Liver (tissue), 3 donors: ENCODE results near the gene PHC2.

Experiments used
- HNF4G ChIP-seq: IDR thresholded peaks from 2 replicates; pipeline ENCODE4 v1.6.1; 2016; ENCODE audit warnings: antibody characterized with exemption
- JUND ChIP-seq, 2 donors: IDR thresholded peaks; 2 replicates each; pipeline ENCODE4 v1.6.1; 2016; ENCODE audit warnings: antibody characterized with exemption in 2 of 2
- NR2F2 ChIP-seq: IDR thresholded peaks from 2 replicates; pipeline ENCODE4 v1.6.1; 2016; ENCODE audit warnings: antibody characterized with exemption
- RAD21 ChIP-seq, 2 donors: IDR thresholded peaks; 2 replicates each; pipeline ENCODE4 v1.6.1; 2016; ENCODE audit warnings: antibody characterized with exemption in 2 of 2, mild to moderate bottlenecking in 2 of 2
- RXRA ChIP-seq, 2 donors: IDR thresholded peaks; 2 replicates each; pipeline ENCODE4 v1.6.1; 2017 to 2018; ENCODE audit warnings: antibody characterized with exemption in 2 of 2, mild to moderate bottlenecking in 1 of 2
- SP1 ChIP-seq: IDR thresholded peaks from 2 replicates; pipeline ENCODE4 v1.6.1; 2018; ENCODE audit warnings: antibody characterized with exemption, mild to moderate bottlenecking
- TAF1 ChIP-seq: conservative IDR thresholded peaks from 2 replicates; pipeline ENCODE4 v1.6.1; 2016; ENCODE audit warnings: antibody characterized with exemption, mild to moderate bottlenecking
- YY1 ChIP-seq: IDR thresholded peaks from 2 replicates; pipeline ENCODE4 v1.6.1; 2016; ENCODE audit warnings: antibody characterized with exemption, mild to moderate bottlenecking
- TF ChIP-seq, protein P1 (sequence below): fragments of 150-350 bp; IDR thresholded peaks from 2 replicates; pipeline ENCODE4 v1.5.1; 2017; ENCODE audit warnings: improper control_type of control experiment, low read depth, low read length; ENCODE audit not compliant: missing input control
- TF ChIP-seq, protein P2 (sequence below): IDR thresholded peaks from 2 replicates; pipeline ENCODE4 v1.6.1; 2016; ENCODE audit warnings: antibody characterized with exemption, mild to moderate bottlenecking
- TF ChIP-seq, protein P3 (sequence below): IDR thresholded peaks from 2 replicates; pipeline ENCODE4 v1.6.1; 2016; ENCODE audit warnings: antibody characterized with exemption
- TF ChIP-seq, protein P4 (sequence below): IDR thresholded peaks from 2 replicates; pipeline ENCODE4 v1.6.1; 2016; ENCODE audit warnings: antibody characterized with exemption
- TF ChIP-seq, protein P5 (sequence below): IDR thresholded peaks from 2 replicates; pipeline ENCODE4 v1.6.1; 2016; ENCODE audit warnings: antibody characterized with exemption
- donor health status: healthy.
- donor health status: healthy.

DNA sequence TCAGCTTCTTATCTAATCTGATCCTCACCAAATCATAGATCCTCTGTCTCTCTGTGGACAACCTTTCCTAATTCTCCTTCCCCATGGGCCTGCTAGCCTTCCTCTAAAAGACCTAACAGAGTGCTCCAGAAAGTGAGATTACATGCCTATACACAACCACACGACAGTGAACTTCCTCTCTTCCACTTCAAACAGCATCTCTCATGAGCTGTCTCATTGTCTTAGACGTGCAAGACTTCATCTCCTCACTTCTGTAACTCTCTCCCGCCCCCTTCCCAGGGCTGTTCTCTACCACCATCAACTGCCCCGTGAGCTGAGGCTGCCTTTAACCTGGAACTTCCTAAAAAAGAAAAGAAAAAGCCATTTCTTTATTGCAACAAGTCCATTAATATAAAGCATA is 95.9 kb downstream of the PHC2 start:
- TF ChIP-seq, protein P1, sequence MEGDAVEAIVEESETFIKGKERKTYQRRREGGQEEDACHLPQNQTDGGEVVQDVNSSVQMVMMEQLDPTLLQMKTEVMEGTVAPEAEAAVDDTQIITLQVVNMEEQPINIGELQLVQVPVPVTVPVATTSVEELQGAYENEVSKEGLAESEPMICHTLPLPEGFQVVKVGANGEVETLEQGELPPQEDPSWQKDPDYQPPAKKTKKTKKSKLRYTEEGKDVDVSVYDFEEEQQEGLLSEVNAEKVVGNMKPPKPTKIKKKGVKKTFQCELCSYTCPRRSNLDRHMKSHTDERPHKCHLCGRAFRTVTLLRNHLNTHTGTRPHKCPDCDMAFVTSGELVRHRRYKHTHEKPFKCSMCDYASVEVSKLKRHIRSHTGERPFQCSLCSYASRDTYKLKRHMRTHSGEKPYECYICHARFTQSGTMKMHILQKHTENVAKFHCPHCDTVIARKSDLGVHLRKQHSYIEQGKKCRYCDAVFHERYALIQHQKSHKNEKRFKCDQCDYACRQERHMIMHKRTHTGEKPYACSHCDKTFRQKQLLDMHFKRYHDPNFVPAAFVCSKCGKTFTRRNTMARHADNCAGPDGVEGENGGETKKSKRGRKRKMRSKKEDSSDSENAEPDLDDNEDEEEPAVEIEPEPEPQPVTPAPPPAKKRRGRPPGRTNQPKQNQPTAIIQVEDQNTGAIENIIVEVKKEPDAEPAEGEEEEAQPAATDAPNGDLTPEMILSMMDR = no peak
- TF ChIP-seq, protein P2, sequence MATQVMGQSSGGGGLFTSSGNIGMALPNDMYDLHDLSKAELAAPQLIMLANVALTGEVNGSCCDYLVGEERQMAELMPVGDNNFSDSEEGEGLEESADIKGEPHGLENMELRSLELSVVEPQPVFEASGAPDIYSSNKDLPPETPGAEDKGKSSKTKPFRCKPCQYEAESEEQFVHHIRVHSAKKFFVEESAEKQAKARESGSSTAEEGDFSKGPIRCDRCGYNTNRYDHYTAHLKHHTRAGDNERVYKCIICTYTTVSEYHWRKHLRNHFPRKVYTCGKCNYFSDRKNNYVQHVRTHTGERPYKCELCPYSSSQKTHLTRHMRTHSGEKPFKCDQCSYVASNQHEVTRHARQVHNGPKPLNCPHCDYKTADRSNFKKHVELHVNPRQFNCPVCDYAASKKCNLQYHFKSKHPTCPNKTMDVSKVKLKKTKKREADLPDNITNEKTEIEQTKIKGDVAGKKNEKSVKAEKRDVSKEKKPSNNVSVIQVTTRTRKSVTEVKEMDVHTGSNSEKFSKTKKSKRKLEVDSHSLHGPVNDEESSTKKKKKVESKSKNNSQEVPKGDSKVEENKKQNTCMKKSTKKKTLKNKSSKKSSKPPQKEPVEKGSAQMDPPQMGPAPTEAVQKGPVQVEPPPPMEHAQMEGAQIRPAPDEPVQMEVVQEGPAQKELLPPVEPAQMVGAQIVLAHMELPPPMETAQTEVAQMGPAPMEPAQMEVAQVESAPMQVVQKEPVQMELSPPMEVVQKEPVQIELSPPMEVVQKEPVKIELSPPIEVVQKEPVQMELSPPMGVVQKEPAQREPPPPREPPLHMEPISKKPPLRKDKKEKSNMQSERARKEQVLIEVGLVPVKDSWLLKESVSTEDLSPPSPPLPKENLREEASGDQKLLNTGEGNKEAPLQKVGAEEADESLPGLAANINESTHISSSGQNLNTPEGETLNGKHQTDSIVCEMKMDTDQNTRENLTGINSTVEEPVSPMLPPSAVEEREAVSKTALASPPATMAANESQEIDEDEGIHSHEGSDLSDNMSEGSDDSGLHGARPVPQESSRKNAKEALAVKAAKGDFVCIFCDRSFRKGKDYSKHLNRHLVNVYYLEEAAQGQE = no peak
- TF ChIP-seq, protein P3, sequence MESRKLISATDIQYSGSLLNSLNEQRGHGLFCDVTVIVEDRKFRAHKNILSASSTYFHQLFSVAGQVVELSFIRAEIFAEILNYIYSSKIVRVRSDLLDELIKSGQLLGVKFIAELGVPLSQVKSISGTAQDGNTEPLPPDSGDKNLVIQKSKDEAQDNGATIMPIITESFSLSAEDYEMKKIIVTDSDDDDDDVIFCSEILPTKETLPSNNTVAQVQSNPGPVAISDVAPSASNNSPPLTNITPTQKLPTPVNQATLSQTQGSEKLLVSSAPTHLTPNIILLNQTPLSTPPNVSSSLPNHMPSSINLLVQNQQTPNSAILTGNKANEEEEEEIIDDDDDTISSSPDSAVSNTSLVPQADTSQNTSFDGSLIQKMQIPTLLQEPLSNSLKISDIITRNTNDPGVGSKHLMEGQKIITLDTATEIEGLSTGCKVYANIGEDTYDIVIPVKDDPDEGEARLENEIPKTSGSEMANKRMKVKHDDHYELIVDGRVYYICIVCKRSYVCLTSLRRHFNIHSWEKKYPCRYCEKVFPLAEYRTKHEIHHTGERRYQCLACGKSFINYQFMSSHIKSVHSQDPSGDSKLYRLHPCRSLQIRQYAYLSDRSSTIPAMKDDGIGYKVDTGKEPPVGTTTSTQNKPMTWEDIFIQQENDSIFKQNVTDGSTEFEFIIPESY = no peak
- TF ChIP-seq RXRA (IDR thresholded peaks at IDR 0.05) (no peak), SP1 (no peak), NR2F2 (no peak), RAD21 (IDR thresholded peaks at IDR 0.05) (no peak), TAF1 (no peak), HNF4G (no peak), JUND (IDR thresholded peaks at IDR 0.05) (no peak), YY1 (no peak)
- TF ChIP-seq, protein P4, sequence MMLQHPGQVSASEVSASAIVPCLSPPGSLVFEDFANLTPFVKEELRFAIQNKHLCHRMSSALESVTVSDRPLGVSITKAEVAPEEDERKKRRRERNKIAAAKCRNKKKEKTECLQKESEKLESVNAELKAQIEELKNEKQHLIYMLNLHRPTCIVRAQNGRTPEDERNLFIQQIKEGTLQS = no peak
- TF ChIP-seq, protein P5, sequence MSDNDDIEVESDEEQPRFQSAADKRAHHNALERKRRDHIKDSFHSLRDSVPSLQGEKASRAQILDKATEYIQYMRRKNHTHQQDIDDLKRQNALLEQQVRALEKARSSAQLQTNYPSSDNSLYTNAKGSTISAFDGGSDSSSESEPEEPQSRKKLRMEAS = peak; percentile 1
